ENCODE measurements around the gene STKLD1.

STKLD1 gene

DNA sequence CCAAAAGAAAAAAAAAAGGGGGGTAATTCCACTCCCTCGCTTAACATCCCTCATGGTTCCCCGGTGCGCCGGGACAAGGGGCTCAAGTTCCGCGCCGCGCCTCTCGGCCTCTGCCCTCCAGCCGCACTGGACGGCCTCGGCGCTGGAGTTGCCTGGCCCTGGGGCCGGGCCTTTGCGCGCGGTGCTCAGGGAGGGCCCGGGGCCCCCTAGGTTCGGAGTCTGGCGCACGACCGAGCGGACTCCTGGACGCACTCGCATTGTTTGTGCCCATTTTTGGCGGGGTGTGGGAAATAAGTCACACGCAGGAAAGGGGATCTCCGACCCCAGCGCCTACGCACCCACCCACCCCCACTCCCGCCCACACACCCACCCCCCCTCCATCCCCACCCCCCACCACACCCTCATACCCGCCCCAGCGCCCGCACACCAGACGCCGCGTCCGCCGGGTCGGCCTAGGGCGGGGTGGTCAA lies 28.6 kb upstream of the STKLD1 start:
- no peaks in the 10 kb centered on the region for H3K9me3 ChIP-seq (ENCODE audit: severe bottlenecking)
- H3K27ac ChIP-seq = peak overlapping the region; percentile 96
- peaks cover 83% of the 10 kb centered on the region for H3K36me3 ChIP-seq
- no peak for DNase-seq
- H3K4me3 ChIP-seq (ENCODE audit: low read depth, low read length) = peak overlapping the region; percentile 98
- H3K27me3 ChIP-seq (ENCODE audit: insufficient read depth, low read depth, severe bottlenecking) = no peaks in the 10 kb centered on the region
- TF ChIP-seq, protein P1, sequence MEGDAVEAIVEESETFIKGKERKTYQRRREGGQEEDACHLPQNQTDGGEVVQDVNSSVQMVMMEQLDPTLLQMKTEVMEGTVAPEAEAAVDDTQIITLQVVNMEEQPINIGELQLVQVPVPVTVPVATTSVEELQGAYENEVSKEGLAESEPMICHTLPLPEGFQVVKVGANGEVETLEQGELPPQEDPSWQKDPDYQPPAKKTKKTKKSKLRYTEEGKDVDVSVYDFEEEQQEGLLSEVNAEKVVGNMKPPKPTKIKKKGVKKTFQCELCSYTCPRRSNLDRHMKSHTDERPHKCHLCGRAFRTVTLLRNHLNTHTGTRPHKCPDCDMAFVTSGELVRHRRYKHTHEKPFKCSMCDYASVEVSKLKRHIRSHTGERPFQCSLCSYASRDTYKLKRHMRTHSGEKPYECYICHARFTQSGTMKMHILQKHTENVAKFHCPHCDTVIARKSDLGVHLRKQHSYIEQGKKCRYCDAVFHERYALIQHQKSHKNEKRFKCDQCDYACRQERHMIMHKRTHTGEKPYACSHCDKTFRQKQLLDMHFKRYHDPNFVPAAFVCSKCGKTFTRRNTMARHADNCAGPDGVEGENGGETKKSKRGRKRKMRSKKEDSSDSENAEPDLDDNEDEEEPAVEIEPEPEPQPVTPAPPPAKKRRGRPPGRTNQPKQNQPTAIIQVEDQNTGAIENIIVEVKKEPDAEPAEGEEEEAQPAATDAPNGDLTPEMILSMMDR (IDR thresholded peaks at IDR 0.05; ENCODE audit: low read depth, low read length) = no peak

DNA sequence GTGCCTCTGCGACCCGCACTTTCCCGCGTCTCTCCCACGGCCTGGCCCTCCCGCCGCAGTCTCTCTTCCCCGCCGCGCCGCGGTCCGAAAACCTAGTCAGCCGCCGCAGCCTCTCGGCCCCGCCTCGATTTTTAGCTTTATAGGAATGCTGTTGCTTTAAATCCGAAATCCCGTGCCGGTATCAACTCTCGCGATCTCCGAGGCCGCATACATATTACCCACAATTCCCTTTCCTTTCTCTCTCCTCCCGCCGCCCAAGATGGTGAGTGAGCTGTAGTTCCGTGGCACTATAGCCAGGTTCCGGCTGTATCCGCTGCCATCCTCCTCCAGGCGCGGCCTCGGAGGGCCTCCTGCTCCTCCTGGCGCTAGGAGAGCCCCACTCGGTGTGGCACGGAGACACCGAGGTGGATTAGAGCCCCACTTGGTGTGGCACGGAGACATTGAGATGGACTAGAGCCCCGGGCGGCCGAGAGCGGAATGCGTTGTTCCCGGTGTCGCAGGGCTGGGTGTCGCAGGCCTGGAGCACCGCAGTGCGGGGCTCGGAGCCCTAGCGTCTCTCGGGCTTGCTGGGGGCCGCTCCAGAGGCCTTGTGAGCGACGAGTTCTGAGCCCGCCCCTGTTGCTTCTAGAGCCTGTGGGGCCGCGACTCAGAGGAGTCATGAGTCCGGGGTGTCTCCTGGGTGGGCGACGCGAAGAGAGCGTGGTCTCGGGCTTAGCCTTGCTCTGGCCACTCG lies 28.0 kb upstream of the STKLD1 start, which contains the start of the genes MED22 and RPL7A:
Gene MED22 (minus strand): TSS at position 147 of the 733 bp plus-strand sequence. CDS start 1,469 bp downstream, outside the sequence.
Gene RPL7A (plus strand): TSS at position 234 of the 733 bp plus-strand sequence. CDS start 26 bp downstream, at position 260.
- peaks cover 84% of the 10 kb centered on the region for H3K36me3 ChIP-seq
- TF ChIP-seq, protein P1 (IDR thresholded peaks at IDR 0.05; ENCODE audit: low read depth, low read length) = no peak
- peak; percentile 94 for DNase-seq
- peak within 1 kb of the TSS; percentile 98 for H3K4me3 ChIP-seq (ENCODE audit: low read depth, low read length)
- no peaks in the 10 kb centered on the region for H3K27me3 ChIP-seq (ENCODE audit: insufficient read depth, low read depth, severe bottlenecking)
- peak within 1 kb of the TSS; percentile 96 for H3K27ac ChIP-seq
- no peaks in the 10 kb centered on the region for H3K9me3 ChIP-seq (ENCODE audit: severe bottlenecking)

DNA sequence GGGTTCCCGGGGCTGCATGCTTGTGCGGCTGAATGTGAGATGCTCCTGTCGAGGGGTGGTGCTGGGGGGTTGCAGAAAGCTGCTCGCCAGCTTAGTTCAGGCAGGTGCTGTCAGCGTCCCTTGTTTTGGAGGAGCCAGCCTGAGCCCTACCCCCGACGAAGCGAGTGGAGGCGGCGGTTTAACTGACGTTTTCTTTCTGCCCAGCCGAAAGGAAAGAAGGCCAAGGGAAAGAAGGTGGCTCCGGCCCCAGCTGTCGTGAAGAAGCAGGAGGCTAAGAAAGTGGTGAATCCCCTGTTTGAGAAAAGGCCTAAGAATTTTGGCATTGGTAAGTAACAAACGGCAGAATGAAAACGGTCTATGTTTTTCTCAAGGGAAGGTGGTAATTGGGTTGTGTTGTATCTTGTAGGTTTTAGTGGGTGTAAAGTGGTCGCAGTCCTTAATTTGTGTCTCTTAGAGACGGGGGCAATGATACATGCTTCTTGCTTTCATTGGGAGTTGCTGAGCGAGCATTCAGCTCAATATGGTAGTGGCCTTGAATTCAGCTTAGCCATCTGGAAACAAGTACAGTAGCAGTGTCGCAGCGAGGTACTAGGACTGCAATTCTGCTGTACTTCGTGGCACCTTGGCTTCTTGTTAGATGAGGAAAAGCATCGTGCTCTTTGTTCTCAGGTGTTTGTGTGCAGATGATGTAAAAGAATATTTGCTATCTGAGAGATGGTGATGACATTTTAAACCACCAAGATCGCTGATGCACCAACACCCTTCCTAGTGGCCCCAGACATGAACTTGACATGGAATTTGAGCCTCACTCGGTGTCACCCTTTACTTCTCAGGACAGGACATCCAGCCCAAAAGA lies 27.2 kb upstream of the STKLD1 start:
- Histone ChIP-seq H3K27ac (peak overlapping the region; percentile 96), H3K9me3 (ENCODE audit: severe bottlenecking) (no peaks in the 10 kb centered on the region), H3K36me3 (peaks cover 84% of the 10 kb centered on the region), H3K4me3 (ENCODE audit: low read depth, low read length) (peak overlapping the region; percentile 98), H3K27me3 (ENCODE audit: insufficient read depth, low read depth, severe bottlenecking) (no peaks in the 10 kb centered on the region)
- TF ChIP-seq, protein P1 (IDR thresholded peaks at IDR 0.05; ENCODE audit: low read depth, low read length) = no peak
- no peak for DNase-seq

DNA sequence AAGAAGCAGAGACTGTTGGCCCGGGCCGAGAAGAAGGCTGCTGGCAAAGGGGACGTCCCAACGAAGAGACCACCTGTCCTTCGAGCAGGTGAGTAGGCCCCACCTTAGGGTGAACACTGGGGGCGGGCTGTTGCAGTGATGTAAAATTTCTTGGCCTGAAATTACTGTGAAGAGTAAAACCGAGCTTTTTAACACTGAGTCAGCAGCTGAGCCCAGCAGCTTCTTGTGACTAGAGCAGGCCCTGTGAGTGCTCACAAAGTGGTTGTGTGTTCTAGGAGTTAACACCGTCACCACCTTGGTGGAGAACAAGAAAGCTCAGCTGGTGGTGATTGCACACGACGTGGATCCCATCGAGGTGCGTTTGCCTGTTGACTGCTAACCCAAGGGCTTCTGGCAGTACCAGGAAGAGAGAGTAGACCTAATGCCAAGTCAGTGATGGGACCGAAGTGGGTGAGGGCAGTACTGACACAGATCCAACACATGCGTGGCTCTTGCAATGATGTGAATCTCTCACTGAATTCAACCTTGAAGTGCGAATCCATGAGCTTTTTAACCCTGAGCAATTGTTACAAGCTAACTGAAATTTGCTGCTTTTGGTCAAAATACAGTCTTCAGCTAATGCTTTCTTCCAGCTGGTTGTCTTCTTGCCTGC lies 26.1 kb upstream of the STKLD1 start:
- Histone ChIP-seq H3K9me3 (ENCODE audit: severe bottlenecking) (no peaks in the 10 kb centered on the region), H3K36me3 (peaks cover 72% of the 10 kb centered on the region), H3K27me3 (ENCODE audit: insufficient read depth, low read depth, severe bottlenecking) (no peaks in the 10 kb centered on the region), H3K4me3 (ENCODE audit: low read depth, low read length) (no peak overlapping the region), H3K27ac (peak overlapping the region; percentile 96; the same call in 1 of the 2 replicates)
- TF ChIP-seq, protein P1 (IDR thresholded peaks at IDR 0.05; ENCODE audit: low read depth, low read length) = no peak
- DNase-seq = no peak

DNA sequence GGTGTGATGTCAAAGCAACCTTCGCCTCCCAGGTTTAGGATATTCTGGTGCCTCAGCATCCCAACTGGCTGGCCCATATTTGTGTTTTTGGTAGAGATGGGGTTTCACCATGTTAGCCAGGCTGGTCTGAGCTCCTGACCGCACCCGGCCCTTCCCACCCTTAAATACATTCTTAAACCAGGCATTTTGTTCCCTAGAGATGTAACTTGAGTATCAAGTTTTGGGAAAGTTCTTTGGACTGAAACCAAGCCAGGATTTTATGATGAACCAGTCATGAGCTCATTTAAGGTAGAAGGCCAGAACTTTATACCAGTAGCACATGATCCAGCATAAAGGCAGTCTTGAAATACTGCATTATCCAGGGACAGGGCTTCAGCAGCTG lies 24.6 kb upstream of the STKLD1 start:
- Histone ChIP-seq H3K4me3 (ENCODE audit: low read depth, low read length) (no peak overlapping the region), H3K27ac (no peak overlapping the region), H3K9me3 (ENCODE audit: severe bottlenecking) (no peaks in the 10 kb centered on the region), H3K36me3 (peaks cover 58% of the 10 kb centered on the region), H3K27me3 (ENCODE audit: insufficient read depth, low read depth, severe bottlenecking) (no peaks in the 10 kb centered on the region)
- no peak for DNase-seq
- TF ChIP-seq, protein P1 (IDR thresholded peaks at IDR 0.05; ENCODE audit: low read depth, low read length) = no peak

All from WERI-Rb-1 (cell line).